ENCODE results near the gene PACSIN3. TPM values are rescaled to one million over a fixed set of nuclear protein-coding genes. Genes with fewer than 3 reads are reported as not detected.

The PACSIN3 gene
- total and polyA plus RNA-seq, 2 of the 13 experiments (the other 11 are each of a cell fraction or from before 2014, with no cell fraction given), result 47.9 to 93.3 TPM

- Histone ChIP-seq H3K4me1 (ENCODE audit: insufficient read depth, low read length) (peaks cover 54% of the 10 kb centered on the region), H3K36me3 (replicated peaks in 1 of 2; ENCODE audit: control insufficient read depth in 1 of 2, insufficient read depth in 2 of 2, low read length in 2 of 2) (peaks cover 17 to 30% of the 10 kb centered on the region in 2 experiments), H3K9me3 (ENCODE audit: low read length) (no peaks in the 10 kb centered on the region), H3K79me2 (ENCODE audit: insufficient read depth, low read length) (peaks cover 39% of the 10 kb centered on the region), H3K4me2 (ENCODE audit: low read depth, low read length) (no peak overlapping the region), H4K20me1 (ENCODE audit: insufficient read depth, low read length) (no peaks in the 10 kb centered on the region), H3K27me3 (ENCODE audit: control insufficient read depth in 1 of 2, insufficient read depth in 2 of 2, low read length in 2 of 2) (no peaks in the 10 kb centered on the region; a peak in 1 of 5 replicates), H3K27ac (ENCODE audit: extremely low read length, insufficient read depth, low read length) (no peak overlapping the region), H2AFZ (ENCODE audit: low read length) (no peak overlapping the region), H3K9ac (ENCODE audit: insufficient read depth, low read depth, low read length) (no peak overlapping the region), H3K4me3 (replicated peaks in 1 of 3; ENCODE audit: insufficient read depth in 1 of 3, low read depth in 2 of 3, low read length in 3 of 3) (no peak overlapping the region)
- ChIA-PET POLR2A (interaction anchor here (1.3 to 4.7 kb wide), 7 partner anchors 8 to 78 kb away, joined by 5 to 81 read pairs (median 36); partner anchors contain the start of genes ACP2, DDB2, NR1H3 and PACSIN3), CTCF (ENCODE audit: low intra/inter-chr PET ratio, low total read pairs) (interaction anchor here (1.1 to 3.9 kb wide), 2 partner anchors 79 to 175 kb away, joined by 4 to 27 read pairs; partner anchors contain the start of gene NR1H3)
- TF ChIP-seq ZNF670 (CRISPR knock-in tag; IDR thresholded peaks at IDR 0.05; ENCODE audit: borderline replicate concordance), result no peak
- TF ChIP-seq ZNF703 (CRISPR knock-in tag; IDR thresholded peaks at IDR 0.05; ENCODE audit: borderline replicate concordance), result no peak
- no peak for TF ChIP-seq ZKSCAN8 (CRISPR knock-in tag; IDR thresholded peaks at IDR 0.05; ENCODE audit: borderline replicate concordance)
- TF ChIP-seq AGO2 (optimal IDR thresholded peaks at IDR 0.05; ENCODE audit: low read depth, low read length), result peak; percentile 95
- 0 out of 2 replicates have a peak, but pooled peaks have one; percentile 22 for TF ChIP-seq POLR2G (IDR thresholded peaks at IDR 0.05; ENCODE audit: low read depth, low read length)
- TF ChIP-seq ATF2 (CRISPR knock-in tag; IDR thresholded peaks at IDR 0.05), result no peak
- TF ChIP-seq ZNF710 (CRISPR knock-in tag; IDR thresholded peaks at IDR 0.05; ENCODE audit: borderline replicate concordance), result no peak
- TF ChIP-seq RBFOX2 (IDR thresholded peaks at IDR 0.05; ENCODE audit: low read depth, low read length), result peak; percentile 82
- no peak for TF ChIP-seq IKZF1 (IDR thresholded peaks at IDR 0.05)
- no peak for ATAC-seq
- DNase-seq (ENCODE audit: low spot score), result no peak
- FAIRE-seq, result no peak
- intact Hi-C loops (cut with micrococcal nuclease; ENCODE audit: unreplicated experiment) (no loop called here), in situ Hi-C loops (cut with HindIII; ENCODE audit: extremely low pct_ligation_motif_present, low pct_unique_long_range_greater_than_20kb) (no loop called here)
- 95% methylated on average over 33 of the region's 35 CpGs for WGBS (ENCODE audit: low lambda C conversion rate)
- BruUV-seq (replicated peaks), result no TSS peak
These were observed 6.0 kb downstream of the PACSIN3 start for GRCh38 chr11:47180006-47180787.
